Frontal cortex (tissue), 4 donors: ENCODE measurements around the gene IL26. TPM values are rescaled to one million over a fixed set of nuclear protein-coding genes. Genes with fewer than 3 reads are reported as not detected.
"Not testable (repeated sequence)": the region's sequence is repeated elsewhere in the genome, so short reads cannot be mapped to it uniquely, and the experiment has no call there.

Source experiments
- DNase-seq, 2 donors: peaks; one replicate each; pipeline ENCODE4 v3.0.0; 2012; ENCODE audit warnings: low spot score in 2 of 2
- FAIRE-seq: peaks from 2 replicates; lab custom pipeline; 2012; peaks lifted over from hg19 to GRCh38; lab: Jason Lieb, UNC
- total RNA-seq: library from RNA; depleted of rRNA; stranded (reverse); fragments of >200 nt; gene quantifications from one replicate; pipeline ENCODE4 v1.2.3, GENCODE V29; 2014
- donor health status: control.
- donor health status: control.
- donor health status: control.

The IL26 gene
- total RNA-seq, 1 donor from 2014 or later = not detected

DNA sequence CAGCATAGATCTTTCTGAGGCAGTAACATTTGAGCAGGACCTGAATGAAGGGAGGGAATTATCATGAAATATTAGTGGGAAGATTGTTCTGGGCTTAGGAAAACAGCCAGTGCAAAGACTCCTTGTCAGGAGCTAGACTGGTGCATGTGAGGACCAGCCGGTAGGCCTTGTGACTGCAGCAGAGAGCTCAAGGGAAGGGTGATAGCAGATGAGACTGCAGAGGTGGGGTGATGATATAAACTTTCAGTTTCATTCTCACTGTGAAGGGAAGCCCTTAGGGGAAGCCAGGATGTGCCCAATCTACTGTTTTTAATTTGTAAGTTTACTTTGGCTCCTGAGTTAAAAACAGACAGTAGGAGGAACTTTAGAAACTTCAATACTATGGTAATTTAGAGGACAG is 15.4 kb upstream of the IL26 start:
- DNase-seq (no peak), FAIRE-seq (no peak)

DNA sequence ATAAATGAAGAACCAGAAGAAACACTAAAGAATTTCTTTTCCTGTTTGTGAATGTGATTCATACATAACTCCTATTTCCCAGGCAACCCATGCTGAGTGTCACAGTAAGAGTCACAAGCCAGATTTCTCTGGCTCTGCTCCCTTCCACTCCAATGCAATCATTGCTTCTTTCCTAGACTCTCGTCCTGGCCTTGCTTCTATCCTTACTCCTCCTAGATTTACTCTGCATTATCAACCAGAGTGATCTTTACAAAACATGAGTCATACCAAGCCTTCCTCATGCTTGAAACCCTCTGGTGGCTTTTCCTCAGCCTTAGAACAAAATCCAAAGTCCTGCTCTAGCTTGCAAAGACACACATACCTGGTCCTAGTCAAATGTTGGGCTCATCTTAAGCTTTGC is 14.5 kb upstream of the IL26 start:
- FAIRE-seq (no peak), DNase-seq (no peak)

DNA sequence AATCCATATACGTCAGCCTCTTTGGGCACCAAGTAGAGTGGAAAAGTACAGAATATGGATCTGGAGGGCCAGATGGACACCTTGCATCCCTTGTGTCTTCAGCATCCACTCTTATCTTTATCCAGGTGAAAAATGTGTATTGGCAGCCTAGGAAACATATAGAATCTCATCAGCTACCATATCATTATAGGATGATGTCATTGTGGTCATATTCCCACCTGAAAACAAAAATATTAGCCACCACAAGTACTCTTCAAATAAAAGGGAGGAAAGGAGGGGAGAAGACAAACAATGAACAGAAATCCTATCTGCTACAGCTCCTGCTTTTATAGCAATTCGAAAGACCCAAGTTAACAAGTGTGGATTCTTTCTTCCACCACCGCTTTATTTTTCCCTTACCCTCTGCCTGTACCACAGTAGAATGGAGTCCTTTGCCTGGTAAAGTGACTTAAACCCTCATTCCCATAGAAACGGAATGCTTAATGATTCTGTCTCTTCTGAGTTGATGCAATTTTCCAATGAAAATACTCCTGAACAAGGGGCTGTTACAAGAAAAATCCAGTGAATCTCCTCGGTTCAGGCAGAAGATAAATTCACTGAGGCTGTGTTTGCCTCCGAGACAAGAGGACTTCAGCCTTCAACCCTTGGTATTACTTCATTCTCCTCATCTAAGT is 13.8 kb upstream of the IL26 start:
- FAIRE-seq = no peak

DNA sequence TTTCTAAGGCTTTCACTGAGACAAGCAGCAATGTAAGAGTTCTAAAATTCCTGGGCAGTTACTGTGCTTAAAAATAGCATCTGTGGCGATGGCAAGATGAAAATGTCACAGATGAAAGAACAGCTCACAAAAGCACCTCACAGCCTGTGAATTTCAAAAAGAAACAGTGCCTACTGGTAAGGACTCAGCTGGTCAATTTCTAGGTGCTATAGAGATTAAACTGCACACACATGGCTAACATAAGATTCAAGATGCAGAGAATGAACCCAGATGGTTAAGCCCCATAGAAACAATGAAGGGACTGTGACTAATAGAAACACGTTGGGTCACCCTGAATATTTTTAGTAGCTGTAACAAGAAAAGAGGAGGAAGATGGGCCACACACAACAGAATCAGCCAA is 12.0 kb upstream of the IL26 start:
- DNase-seq (no peak), FAIRE-seq (no peak)

More for the DNA sequence above, 13.8 kb upstream of the IL26 start:
- no peak for DNase-seq

DNA sequence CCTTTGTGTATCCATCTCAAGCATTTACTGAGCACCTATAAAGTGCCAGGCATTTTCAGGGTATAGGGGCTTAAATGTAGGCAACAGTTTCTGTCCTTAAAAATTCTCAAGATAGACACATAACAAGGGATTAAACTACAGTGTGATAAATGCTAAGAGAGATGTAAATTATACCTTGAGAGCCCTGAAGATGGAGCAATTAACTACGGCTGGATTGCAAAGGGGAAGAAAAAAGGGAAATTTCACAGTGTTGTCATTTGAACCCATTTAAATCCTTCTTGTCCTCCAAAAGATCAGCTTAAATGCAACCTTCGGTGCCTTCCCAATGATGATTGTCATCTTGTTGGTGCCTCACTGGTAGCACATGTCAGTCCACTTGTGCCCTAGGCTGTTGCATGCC is 11.5 kb upstream of the IL26 start:
- DNase-seq (no peak), FAIRE-seq (no peak)

DNA sequence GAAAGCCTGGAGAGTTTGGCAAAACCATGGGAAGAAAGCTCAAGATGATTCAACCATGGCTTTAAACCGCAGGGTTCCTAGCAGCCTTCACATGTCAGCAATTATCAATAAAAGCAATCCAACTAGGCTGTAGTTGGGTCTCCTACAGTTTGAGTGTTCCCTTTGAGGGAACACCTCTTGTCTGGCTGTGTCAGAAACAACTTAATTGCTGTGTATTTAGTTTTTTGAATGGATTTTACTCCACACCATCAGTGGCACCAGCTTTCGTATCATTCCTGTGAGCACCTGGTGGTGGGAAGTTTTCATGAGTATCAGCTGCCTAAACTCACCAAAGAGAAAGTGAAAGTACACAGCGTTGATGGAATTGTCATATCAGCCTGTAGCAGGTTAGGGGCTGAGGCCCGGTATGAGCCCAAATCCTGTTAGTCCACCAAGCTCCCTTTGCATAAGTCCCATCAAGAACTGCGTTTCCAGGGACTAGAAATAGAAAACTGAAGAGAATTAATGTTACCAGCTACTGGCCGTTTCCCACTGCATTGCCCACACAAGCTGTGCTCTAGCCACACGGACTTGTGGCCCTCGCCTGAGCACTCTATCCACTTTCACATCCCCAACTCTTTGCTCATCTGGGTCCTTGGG is 10.9 kb upstream of the IL26 start:
- FAIRE-seq = no peak
- DNase-seq = no peak

DNA sequence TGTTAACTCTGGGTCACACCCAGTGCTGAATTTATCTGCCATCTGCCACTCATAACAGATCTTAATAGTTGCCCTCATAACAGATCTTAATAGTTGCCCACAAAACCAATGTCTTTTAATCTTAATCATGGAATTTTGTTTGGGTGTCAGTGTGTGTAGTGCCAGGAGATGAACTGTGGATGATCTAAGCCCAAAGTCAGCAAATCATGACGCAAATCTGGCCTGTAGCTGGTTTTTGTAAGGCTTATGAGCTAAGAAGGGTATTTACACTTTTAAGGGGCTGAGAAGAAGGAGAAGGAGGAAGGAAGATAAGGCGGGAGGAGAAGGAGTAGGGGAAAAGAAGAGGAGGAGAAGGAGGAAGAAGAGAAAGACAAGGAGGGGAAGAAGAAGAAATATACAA is 10.0 kb upstream of the IL26 start:
- no peak for DNase-seq
- no peak for FAIRE-seq

DNA sequence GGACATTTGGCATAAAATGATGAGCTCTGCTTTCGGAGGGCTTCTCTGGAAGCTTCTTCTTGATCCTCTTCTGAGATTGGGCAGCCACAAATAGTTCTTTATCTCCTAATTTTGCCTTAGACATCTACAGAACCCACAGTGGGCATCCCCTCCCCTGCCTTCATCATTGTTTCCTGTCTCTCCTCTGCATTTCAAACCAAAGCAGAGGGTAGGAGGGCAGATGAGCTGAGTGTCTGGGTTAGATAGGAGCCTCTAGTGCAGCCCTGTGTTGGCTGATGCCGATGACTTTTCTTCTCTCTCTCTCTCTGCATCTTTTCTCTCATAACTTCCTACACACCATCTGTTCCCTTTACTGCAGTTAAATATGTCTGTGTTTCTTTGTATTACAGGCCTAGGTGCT is 8.5 kb upstream of the IL26 start:
- DNase-seq (no peak), FAIRE-seq (no peak)

DNA sequence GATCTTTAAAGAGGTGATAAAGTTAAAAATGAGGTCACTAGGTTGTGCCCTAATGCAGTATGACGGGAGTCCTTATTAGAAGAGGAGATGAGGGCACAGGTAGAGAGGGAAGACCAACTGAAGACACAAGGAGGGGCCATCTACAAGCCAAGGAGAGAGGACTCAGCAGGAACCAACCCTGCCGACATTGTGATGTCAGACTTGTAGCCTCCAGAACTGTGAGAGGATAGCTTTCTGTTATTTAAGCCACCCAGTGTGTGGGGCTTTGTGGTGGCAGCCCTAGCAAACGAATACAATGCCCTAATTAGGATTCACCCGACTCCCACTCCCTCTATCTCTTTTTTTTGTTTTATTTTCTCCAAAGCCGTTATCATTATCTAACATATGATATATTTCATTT is 7.9 kb upstream of the IL26 start:
- no peak for DNase-seq
- no peak for FAIRE-seq

DNA sequence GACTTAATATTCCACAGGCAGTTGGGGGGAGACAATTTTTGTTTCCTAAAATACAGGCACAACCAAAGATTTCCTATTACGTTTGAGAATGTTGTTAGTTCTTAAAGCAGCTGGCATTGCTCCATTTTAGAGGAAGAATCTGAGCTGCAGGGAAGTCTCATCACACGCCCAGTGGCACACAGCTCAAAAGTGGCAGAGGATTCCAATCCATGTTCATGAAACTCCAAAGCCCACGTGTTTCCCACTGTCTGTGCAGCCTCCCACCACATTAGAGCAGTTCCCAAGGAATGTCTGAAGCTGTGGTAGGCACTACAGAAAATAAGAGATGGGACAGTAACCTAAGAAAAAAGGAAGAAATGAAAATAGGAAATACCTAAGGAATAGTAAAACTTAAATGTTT is 6.1 kb upstream of the IL26 start:
- DNase-seq (no peak), FAIRE-seq (no peak)

DNA sequence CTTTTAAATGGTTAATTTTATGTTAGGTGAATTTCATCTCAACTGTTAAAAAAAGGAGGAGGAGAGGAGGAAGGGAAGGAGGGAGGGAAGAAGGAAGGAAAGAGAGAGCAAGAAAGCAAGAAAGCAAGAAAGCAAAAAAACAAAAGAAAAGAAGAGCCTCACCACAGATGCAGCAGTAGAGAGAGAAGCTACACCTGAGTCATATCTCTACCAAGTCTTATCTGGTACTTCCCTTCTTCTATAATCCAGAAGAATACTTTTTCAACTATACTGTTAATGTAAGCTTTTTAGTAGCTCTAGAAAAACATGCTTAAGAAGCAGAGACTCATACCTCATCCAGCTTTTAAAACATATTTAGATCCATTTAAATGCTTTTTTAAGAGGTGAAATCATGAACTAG is 5.6 kb upstream of the IL26 start:
- FAIRE-seq = no peak
- DNase-seq = no peak

DNA sequence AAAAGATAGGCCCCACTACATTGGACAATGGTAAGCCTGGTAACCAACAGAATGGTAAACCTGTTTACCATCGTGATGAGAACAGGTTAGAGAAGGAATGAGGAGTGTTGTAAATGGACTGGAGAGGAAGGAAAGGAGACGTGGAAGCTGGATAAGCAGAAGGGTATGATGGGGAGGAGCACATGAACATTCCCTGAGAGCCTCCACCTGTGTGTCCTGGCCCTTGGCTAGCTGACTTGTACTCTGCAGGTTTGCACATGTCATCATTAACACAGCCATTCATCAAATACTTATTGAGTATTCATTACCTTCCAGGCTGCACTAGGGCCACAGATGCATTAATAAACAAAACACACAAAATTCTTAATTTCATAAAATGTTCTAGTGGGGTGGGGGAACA is 4.3 kb upstream of the IL26 start:
- DNase-seq = no peak
- no peak for FAIRE-seq

DNA sequence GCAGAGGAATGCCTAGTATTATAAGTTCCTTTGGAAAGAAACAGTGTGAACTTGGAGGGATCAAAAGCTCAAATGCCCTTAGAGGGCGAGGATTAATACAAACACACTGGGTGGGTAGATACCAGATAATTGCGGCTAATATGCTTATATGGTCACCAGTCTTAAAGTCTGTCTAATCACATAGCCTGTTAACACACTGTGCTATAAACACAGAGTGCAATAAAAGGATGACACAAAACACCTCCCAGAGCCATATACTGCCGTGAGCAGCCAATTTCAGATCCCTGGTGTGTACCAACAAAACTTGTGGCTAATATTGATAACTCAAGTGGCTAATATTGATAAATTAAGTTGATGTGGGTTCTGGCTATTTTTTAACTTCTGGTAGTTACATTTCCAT is 1.7 kb upstream of the IL26 start:
- FAIRE-seq = no peak
- DNase-seq = no peak

DNA sequence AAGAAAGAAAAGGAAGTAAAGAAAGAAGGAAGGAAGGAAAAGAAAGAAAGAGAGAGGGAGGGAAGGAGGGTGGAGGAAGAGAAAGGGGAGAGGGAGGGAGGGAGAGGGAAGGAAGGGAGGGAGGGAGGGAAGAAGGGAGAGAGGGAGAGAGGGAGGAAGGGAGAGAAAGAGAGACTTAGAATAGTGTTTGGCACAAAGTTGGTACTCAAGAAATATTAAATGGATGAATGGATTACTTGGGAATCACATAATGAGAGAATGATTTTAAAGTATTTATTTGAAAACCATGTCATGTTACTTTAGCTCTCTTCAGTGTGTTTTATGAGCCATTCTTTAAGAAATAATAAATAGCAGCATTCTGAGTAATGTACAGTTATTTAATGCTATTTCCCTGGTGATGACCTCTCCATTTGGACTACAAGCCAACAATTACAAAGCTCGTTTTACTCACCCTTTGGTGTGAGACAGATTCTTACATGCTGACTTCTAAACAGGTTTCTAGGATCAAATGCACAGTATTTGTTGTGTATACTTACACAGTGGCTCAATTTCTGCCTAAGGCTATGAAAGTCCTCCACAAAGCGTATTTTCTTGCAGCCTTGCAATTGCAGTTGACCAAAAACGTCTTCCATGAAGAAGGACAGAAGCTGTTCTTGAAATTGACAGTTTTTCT is 861 bp downstream of the IL26 start:
- DNase-seq = no peak
- FAIRE-seq = no peak

DNA sequence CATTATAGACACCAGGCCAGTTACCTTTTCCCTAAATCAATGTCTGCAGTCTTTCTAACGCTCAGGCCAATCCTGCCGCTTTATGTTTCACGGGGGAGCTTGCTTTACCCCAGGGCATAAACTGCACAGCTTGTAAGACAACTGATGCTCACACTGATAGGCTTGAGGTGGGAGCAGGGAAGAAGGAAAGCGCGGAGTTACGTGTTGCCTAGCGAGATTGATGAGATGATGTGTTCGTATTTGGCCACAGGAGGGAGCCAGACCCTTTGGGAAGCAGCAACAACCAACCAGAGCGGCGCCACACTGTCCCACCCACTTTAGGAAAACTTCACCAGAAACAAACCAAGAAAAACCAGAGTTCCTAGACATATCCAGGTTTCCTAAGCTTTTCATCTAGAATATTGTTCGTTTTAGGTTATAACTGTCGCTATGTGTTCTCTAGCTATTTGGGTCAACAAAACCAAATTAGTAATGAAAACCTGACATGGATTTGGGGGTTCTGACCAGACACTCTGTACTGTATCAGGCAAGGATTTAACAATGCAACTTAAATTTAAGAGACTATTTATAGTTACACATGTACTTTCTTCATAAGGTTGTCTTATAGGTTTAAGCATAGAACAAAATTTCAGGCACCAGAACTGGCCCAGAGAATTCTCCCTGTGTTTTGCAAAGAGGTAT is 2.4 kb downstream of the IL26 start:
- FAIRE-seq (peak; percentile 68), DNase-seq (peak; percentile 10 to 63)

DNA sequence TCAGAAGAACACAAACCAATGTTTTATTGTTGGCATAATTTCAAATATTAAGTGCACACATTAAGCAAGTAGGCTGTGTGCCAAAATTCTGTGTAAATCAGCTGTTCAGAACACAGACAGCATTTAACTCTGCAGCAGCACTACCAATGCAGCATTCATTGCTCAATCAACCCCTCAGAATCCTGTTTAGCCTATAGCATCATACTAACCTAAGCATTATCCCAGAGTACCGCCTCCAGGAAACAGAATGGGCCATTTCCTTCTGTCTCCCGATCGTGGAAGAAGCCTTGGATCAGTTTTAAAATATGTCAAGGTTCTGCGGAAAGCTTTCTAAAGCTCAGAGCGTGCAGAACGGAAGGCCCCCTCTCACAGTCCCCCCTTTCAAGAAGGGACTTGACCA is 3.3 kb downstream of the IL26 start:
- FAIRE-seq (no peak), DNase-seq (no peak)

DNA sequence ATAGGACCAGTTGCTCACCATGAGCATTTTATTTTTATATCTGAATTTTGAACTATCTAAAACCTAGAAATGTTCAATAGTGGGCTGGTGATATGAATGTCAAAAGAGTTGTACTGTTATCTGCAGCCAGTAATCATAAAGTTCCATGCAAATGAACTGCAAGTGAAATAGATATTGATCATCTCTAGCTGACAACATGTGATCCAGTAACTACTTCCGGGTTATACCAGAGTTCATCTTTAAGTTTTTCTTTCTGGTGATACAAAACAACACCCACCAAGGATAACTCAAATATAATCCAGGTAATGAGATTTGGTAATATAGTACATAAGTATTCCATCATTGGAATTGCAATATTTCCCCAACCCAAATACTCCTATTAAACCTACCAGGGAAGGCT is 4.1 kb downstream of the IL26 start:
- no peak for DNase-seq
- FAIRE-seq = no peak

DNA sequence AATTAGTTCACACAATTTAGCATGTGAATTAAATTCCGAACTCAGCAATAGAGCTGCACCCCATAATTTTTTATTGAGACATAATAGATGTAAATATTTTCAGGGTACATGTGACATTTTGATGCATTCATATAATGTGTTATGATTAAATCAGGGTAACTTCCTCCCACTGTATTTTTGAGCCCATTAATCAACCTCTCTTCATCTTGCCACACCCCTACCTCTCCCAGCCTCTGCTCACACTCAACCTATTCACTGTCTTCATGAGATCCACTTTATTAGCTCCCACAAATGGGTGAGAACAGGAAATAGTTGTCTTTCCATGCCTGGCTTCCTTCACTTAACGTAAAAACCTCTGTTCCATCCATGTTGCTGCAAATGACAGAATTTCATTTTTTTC is 14.7 kb downstream of the IL26 start:
- DNase-seq (no peak), FAIRE-seq (no peak)

DNA sequence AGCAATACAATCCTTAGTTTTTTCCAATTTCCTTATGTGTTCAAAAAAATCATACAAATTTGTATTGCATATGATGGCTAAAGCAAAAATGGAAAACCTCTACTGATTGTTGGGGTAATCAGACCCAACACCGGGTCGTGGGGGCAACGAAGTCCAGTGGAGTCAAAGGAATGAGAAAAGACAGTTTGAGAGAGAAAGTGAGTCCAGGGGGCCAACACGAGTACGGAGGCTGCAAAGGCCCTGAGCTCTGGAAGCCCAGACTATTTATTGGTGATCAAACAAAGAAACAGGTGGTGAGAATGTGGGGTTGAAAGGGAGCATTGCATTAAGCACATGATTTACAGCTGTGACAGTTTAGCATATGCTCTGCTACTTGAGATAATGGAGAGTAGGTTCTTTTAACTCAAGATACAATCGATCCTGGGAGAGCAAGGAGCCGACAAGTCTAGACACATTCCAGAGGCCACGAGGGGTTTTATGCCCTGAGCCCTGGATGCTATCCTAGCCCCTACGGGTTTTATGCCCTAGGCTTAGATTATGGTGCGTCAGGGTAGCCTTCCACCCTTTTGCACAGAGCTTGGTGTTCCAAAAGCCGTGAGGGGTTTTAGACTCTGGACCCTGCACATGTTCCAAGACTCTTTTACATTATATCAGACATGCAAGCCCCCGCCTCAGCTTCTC is 16.4 kb downstream of the IL26 start:
- not testable (repeated sequence) for DNase-seq, FAIRE-seq

DNA sequence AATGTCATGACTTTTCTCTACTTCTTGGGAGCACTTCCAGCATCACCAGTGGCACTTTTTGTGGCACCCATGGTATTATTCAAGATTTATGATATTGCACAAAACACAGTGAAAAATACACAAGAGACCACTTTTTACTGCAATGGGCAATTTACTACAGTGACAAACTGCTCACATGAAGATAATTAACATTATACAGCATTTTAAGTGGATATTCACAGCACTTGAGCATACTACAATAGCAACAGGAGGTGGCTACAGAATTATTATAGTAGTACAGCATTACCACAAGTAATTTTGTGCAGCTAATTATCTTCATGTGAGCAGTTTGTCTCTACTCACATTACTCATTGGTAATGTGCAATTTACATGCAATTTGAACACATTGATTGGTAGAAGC is 18.3 kb downstream of the IL26 start:
- no peak for DNase-seq
- FAIRE-seq = no peak
